COLO829 (cell line): Measurements from ENCODE around the gene FBXL13.
A peak's percentile ranks its signal among the peaks of the same experiment; 100 is the strongest.

Source experiments
- DNase-seq: peaks from one replicate; pipeline ENCODE4 v3.0.0; 2012; ENCODE audit warnings: low spot score

Gene FBXL13

DNA sequence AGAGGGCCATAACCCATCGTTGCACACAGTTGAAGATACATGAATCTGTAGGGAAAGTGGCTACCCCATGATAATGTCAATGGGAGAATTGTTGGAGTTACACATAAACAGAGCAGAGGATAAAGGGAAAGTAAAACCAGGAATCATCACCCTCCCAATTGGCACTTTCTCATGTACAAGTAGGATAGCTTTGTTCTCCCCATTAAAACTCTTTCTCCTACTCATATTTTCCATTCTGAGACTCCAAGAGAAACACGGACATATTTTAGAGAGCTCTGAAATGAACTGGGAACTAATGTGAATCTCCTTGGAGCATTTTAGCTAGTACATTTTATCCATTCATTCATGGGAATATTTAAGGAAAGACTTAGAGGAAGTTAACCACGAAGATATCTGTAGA lies 179.0 kb downstream of the FBXL13 start:
- no peak for DNase-seq

DNA sequence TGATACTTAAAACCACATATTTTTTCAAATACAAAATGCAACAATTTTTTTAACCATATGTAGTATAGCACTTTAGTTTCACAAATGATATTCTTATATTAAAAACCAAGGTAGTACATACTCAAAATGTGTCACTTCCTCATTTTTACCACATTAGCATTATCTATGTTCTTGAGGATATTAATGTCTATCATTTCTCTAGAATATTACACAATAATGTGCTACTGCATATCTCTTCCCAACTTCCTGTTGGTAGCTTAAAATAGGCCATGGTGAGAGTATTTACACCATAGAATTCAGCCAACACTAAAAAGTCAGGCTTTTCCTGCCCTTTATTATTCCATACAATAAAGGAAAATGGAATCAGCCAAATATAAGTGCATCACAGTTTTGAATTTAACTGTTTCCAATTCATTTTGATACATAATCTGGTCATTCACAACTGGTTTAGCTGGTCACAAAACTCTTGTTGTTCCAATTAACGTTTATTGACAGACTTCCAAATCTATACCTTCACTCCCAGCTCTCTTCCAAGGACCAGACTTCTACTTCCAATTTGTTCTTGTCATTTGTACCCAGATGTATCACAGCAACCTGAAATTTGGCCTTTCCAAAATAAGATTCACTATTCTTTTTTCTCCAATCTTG lies 181.8 kb downstream of the FBXL13 start:
- DNase-seq = no peak

DNA sequence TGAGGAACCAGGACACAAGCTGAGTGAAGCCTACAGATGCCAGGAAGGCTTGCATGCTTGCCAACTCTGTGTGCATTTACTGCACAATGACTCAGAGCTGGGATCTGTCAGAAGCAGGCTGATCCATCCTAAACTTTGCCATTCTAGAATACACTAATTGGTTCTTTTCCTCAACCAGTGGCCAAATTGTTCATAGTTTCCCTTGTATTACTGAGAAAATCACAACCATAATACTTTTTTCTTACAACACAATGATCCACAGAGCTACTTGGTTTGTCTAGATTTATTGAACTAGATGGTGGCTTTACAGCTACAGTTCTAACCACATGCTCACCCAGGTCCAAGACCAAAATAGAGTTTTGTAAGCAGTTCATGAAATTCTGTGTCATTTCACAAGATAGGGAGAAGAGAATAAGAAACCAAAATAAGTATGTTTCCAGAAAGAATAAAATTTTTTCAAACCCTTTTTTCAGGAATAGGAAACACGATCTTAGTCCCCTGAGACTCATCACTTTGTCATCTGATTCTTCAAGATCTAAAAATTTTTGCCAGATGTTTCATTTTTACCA lies 182.8 kb downstream of the FBXL13 start:
- DNase-seq = peak; percentile 72

DNA sequence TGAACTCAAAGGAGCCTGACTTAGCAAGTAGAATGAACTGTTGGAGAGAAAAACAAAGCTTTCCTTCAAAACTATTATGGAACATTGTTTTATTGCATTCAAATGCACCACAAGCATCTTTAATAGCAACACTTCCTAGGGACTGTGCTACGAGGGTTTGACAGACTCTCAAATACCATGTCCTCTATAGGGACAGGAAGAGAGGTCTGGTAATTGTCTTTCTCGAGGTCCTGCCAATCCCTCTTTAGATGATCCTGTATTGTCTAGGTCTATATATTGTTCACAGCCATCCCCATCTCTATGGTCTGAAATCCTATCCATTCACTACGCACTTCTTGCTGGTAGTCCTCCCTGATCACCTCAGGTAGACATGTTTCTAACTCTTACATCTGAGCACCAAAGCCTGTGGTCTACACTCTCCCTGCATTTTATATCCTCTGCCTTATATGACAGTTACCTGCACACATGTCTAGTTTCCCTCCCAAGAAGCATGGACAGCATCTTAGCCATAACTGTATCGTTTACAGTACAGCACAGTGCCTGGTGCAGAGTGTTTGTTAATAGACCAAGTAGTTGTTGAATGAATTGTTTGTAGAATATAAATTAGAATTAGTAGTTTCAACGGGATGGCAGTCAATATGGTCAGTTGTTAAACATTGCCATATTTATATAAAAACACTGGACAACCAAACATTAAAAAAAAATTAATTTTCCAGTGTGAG lies 183.5 kb downstream of the FBXL13 start:
- no peak for DNase-seq

DNA sequence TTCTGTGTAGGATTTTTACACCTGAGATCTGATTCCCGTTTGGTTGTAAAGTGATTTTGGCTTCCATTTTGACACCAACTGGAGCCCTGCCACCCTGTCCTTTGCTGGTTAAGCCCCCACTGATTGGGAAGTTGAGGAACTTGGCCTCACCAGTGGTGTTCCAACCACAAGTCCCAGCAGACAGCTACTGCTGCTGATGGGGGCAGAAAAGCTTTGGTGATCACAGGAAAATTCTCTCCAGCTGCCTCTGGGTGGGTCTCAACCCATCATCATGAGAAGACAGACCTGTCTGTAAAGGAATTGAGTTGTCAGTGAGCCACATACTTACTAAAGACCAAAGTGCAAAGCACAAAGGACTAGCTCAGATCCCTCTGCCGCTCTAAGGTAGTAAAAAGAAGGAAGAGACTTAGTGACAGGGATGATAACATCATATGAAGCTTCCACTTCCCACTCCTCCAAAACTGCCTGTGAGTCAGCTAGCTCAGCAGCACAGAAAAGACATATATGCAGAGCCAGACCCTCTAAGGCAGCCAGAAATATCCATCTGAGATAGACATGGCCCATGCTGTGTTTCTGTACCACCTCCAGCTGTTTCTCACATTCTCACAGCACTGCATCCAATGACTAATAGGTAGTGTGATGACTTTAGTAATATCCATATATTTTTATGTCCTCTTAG lies 184.2 kb downstream of the FBXL13 start:
- DNase-seq = no peak

DNA sequence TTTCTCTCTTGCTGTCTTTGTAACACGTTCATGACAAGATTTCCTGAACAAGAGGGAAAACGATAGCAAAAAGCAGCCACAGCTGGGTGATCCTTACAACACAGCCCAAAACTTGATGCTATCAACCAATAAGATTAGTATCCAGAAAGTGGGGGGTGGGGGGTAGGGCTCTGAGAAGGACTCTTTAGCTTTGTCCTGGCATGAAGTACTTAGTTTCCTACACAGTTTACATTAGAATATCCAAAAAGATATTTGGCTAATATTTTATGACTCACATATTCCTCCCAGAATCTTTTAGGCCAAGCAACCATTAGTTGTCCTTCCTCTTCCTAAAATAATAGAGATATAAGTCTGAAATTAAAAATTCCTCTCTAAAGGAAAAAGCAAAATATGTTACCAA lies 184.7 kb downstream of the FBXL13 start:
- DNase-seq = no peak

DNA sequence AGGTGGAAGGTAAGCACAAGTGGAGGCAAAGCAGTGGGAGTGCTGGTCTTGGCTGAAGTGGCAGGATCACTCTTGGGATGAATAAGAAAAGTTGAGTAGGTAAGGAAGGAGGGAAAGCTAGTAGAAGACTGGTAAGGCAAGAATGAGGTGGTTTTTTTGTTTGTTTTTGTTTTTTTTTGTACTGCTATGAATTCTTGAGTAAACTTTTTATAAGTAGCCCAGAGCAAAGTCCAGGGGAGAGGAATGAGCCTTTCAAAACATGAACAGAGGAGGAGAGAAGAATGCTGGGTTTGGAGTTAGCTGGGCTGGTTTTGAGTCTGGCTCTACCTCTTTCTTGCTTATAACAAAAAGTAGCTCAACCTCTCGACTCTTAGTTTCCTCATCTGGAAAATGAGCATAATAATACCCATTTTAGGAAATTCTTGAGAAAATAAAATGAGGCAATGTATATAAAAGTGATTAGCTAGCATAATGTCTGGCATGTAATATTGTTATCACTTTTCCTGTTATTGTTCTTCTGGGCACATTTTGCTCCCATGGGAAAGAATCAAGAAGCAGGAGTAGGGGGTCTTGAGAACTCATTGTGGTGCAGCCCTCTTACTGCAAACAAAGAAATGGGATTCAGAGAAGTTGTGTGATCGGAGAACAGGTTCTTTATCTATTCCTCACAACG lies 185.9 kb downstream of the FBXL13 start:
- no peak for DNase-seq

DNA sequence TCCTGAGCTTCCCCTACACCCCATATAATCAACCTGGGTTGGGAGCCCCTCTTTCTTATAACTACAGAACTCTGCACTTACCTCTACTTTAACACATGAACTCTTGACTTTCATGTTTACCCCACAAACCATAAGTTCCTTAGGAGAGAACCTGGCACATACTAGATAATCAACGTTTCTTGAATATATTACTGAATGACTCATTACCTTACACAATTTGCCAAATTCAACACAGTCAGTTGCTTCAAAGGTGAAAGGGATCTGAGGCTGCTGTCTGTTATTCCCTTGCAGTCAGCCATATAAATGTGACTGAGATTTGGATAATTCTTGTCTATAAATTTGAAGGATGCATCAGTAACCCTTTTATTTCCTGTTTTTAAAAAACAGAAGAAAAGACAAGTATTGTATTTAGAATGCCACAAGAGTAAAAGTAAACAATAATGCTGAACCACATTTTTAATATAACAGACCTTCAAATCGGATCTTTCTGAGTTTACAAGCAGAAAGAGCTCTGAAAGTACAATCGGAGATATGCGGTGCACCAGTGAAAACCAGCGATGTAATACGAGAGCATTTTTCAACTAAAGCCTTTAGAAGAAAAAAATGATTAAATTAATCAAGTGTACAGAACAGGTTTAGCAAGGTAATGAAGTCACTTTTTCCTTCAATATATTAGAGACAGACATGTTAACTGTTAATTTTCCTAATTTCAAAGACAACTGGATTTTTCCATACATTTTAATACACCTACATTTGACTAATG lies 191.3 kb downstream of the FBXL13 start:
- DNase-seq = no peak

DNA sequence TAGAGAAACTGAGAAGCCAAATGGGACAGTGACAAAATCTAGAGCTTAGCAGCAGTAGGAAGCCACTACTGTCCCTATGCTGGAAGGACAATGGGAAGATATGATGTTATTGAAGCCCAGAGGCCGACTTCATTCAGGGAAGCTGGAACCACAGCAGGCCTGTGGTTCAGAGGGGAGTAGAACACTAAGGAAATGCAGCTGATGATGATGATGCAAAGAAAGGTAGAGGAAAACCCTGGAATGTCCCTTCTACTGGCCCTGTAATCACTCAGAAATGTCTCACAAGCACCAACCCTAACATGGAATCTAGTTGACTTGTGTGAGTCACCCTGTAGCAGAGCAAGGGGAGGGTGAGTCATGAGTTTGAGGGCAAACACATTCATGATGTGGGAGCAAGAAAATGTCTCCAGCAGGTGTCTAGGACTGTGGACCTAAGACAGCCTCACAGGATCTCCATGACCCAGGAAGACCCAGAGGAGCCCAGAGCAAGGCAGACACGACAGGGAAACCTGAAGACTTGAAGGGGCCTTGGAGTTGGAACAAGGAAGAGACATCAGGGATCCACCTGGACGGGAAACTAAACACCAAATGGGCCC lies 198.8 kb downstream of the FBXL13 start:
- peak; percentile 87 for DNase-seq

DNA sequence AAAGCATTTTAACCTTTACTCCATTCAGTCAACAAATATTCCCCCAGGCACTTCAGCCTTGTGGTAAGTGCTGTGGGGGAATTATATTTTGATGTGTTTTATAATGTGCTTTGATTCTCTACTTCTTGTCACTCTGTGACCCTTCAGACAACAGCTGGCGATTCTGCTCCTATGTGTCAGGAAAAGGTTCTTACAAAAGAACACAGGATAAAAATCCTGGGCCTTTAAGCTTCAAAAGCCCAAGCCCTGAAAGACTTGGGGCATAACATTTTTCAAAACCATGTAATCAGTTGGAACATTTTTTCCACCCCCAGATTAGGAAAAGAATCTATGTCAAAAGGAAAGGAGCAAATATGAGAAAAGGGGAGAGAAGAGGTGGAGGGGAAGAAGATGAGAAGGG lies 199.6 kb downstream of the FBXL13 start:
- no peak for DNase-seq

DNA sequence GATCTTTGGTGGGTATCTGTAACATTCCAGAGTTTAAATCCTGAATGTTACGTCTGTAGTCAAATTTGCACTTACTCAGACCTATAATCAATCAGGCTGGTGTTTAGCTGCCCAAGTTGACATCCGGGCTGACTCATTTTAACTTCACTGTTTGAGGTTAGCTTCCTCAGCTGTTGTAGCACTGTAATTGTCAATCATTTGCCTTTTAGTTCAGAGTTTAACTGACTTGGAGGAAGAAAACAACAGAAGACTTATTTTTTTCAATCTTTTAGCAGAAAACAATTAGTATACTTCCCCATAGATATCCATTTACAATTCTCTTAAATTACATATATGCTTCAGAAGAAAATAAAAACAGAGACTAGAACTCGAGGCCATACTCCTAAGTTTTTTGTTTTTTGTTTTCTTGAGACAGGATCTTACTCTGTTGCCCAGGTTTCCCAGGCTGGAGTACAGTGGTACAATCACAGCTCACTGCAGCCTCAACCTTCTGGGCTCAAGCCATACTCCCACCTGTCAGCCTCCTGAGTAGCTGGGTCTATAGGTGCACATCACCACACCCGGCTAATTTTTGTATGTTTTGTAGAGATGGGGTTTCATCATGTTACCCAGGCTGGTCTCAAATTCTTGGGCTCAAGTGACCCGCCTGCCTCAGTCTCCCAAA lies 200.3 kb downstream of the FBXL13 start:
- peak; percentile 93 for DNase-seq

DNA sequence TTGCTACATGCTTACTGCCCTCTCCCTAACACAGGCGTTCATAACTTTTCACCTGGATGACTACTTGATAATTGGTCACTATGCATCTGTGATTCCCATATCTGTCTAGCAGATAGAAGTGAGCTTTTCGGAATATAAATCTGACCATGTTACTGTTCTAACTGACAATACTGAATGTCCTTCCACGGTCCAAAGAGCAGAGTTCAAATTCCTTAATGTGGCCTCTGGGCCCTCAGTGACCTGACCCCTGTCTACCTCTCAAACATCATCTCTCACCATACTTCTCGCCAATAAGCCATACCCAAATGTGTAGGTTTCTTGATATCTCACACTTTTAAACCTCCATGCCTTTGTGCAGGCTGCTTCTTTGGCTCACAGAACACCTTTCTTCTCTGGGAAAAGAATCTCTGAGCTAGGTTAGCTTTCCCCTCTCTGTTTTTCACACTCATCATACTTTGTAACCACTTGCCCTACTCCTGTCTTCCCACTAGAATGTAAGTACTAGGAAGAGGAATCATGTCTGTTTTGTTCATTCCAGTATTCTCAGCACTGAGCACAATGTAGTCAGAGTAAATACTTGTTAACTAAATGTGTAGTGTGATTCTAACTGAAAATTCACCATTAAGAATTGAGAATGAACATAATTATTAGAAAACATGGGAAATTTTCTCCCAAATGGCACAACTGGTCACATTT lies 201.0 kb downstream of the FBXL13 start:
- DNase-seq = no peak

DNA sequence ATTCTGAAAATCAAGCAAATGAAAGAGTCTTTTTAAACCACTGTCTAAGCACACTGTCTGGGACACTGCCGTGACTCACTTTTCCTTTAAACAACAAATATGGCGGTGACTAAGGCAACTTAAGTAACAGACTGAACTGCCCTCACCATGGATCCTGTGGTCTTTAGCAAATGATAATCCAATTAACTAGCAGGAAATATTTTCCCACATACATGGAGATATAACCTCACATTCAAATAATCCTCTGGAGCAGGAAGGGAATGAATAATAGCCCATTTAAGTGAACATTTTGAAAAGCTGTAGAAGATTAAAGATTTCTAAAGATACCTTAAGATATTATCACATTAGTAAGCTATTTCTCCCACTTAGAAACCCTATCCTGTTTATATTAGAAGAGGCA lies 202.1 kb downstream of the FBXL13 start:
- DNase-seq = peak; percentile 75

DNA sequence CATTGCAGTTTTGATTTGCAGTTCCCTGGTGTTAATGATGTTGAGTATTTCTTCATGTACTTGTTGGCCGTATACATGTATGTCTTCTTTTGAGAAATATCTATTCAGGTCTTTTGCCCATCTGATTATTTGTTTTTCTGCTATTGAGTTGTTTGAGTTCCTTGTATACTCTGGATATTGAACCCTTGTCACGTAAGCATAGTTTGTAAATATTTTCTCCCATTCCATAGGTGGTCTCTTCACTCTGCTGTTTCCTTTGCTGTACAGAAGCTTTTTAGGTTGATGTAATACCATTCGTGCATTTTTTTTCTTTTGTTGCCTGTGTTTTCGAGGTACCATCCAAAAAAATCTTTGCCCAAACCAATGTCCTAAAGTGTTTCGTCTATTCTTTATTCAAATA lies 205.4 kb downstream of the FBXL13 start:
- no peak for DNase-seq

DNA sequence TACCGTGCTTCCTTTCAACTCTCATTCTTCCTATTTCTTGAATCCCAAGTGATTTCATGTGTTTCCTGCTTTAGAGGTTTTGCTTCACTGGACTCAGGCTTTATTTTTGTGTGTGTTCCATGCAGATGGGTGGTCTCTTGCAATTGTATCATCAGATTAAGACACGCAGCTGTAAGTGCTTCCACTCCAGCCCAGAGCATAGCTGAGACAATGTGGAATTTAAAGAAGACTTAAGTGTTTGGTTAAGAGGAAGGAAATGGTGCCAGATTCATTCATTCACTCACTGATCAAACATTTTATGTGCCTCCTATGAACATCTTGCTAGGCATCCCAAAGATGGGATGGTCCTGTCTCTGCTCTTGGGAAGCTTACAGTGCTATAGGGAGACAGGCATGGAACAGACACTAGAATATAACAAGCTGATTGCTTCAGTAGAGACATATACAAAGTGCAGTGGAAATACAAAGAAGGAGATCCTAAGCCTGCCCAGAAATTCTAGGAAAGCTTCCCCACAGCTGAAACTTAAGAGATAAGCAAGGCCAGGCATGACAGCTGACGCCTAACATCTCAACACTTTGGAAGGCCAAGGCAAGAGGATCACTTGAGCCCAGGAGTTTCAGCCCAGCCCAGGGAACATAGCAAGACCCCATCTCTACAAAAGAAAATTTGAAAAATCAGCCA lies 207.9 kb downstream of the FBXL13 start:
- no peak for DNase-seq

DNA sequence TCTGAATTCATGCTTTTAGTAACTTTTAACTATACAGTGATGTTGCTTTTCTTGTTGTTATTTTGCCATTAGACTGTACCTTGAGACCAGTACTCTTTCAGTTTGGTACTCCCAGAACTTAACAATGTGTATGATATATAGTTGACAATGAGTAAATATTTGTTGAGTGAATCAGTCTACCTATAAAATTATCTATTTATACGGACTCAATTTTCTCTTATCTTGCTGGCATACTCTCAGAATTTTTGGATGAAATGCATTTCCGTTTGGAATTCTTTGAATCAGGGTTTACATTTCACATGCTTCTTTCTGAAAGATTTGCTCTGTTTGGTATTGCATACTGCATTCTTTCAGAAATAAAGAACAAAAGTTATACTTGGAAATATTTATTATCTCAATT lies 209.6 kb downstream of the FBXL13 start:
- DNase-seq = no peak

DNA sequence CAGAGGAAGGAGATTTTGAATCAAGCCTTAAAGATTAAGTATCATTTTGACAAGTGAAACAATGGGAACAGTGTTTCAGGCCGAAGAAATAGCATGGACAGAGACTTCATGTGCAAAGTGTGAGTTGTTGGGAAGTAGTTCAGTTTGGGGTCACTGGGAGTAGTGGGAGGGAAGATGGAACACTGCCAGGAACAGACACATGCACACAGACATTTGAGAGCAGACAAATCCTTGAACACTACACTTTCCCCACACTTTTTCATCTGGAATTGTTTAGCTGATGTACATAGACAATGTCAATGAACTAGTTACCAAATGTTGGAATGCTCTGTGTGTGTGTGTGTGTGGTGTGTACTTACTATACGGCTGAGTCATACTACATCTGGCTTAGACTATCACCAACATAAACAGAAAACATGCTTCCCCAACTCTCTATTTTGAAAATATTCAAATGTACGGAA lies 214.2 kb downstream of the FBXL13 start:
- DNase-seq = peak; percentile 84

DNA sequence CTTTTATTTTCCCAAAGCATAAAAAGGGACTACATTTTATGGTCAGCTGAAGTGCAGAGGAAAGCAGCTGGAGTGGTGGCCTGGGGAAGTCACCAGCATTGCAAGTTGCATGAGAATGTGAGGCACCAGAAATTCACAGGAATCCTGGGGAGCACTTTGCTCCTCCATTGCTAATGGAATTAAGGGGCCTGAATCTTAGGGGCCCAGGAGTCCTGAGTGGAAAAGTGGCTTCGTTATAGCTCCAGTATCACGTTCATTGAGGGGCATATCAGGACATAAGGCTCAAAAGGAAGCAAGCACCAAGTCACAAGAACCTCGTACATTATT lies 214.8 kb downstream of the FBXL13 start:
- DNase-seq = no peak

DNA sequence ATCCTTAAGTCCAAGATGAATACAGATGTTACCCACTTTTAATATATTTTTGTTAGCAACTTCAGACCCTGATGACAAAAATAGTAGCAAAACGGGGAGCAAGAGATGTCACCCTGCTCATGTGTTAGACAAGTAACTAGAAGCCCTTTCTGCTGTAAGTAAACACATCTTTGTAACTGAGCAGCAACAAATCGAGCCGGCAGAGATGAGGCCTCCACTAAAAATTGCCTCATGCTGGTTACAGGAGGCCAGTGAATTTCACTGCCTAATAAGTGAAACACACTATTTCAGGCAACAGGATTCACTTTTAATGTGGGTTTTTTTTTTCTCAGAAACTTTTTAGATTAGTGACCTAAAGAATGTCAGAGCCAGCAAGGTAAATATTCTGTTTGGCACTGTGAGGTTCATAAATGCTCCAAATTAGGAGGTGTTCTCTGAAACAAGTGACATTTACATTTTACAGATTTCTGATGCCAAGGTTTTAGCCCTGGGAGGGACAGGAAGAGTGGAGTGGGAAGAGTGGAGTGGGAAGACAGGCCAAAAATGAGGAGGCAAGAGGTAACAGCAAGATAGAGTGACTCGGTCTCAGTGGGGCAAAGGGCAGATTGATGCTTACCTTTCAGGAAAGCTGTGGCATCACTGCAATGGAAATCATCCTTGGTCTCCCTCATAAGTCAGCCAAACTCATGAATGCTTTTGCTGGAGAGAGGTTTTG lies 215.4 kb downstream of the FBXL13 start:
- DNase-seq = no peak
